ENCODE results near the gene FAM163A. TPM values are rescaled to one million over a fixed set of nuclear protein-coding genes. Genes with fewer than 3 reads are reported as not detected.

Gene FAM163A
- total and polyA plus RNA-seq, 9 of the 15 experiments (the other 6 are each of a cell fraction or from before 2014, with no cell fraction given): not detected

DNA sequence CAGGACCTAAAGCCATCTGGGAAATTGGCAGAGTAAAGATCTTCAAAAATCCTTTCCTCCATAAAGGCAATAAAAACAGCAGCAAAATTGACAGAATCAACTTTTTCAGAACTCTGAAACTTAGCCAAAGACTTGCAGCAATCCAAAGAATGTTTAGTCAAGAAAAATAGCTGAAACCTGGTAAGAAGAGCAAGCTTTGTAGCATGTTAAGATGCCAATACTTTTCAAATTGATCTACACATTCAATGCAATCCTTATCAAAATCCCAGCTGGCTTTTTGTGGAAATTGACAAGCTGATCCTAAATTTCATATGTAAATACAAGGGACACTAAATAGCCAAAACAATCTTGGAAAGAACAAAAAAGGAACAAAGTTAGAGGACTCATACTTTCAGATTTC, 23.8 kb upstream of the FAM163A start:
- in situ Hi-C loops (cut with MboI): loop anchor here (5.0 kb wide), 1 partner anchor 83 kb away; no protein-coding TSS in a partner anchor
- TF ChIP-seq RNF2 (IDR thresholded peaks at IDR 0.05): no peak
- TF ChIP-seq, protein P1, sequence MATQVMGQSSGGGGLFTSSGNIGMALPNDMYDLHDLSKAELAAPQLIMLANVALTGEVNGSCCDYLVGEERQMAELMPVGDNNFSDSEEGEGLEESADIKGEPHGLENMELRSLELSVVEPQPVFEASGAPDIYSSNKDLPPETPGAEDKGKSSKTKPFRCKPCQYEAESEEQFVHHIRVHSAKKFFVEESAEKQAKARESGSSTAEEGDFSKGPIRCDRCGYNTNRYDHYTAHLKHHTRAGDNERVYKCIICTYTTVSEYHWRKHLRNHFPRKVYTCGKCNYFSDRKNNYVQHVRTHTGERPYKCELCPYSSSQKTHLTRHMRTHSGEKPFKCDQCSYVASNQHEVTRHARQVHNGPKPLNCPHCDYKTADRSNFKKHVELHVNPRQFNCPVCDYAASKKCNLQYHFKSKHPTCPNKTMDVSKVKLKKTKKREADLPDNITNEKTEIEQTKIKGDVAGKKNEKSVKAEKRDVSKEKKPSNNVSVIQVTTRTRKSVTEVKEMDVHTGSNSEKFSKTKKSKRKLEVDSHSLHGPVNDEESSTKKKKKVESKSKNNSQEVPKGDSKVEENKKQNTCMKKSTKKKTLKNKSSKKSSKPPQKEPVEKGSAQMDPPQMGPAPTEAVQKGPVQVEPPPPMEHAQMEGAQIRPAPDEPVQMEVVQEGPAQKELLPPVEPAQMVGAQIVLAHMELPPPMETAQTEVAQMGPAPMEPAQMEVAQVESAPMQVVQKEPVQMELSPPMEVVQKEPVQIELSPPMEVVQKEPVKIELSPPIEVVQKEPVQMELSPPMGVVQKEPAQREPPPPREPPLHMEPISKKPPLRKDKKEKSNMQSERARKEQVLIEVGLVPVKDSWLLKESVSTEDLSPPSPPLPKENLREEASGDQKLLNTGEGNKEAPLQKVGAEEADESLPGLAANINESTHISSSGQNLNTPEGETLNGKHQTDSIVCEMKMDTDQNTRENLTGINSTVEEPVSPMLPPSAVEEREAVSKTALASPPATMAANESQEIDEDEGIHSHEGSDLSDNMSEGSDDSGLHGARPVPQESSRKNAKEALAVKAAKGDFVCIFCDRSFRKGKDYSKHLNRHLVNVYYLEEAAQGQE (IDR thresholded peaks at IDR 0.05; ENCODE audit: borderline replicate concordance): no peak
- TF ChIP-seq, protein P1 (CRISPR knock-in tag; IDR thresholded peaks at IDR 0.05; ENCODE audit: low read depth): no peak
- TF ChIP-seq, protein P2, sequence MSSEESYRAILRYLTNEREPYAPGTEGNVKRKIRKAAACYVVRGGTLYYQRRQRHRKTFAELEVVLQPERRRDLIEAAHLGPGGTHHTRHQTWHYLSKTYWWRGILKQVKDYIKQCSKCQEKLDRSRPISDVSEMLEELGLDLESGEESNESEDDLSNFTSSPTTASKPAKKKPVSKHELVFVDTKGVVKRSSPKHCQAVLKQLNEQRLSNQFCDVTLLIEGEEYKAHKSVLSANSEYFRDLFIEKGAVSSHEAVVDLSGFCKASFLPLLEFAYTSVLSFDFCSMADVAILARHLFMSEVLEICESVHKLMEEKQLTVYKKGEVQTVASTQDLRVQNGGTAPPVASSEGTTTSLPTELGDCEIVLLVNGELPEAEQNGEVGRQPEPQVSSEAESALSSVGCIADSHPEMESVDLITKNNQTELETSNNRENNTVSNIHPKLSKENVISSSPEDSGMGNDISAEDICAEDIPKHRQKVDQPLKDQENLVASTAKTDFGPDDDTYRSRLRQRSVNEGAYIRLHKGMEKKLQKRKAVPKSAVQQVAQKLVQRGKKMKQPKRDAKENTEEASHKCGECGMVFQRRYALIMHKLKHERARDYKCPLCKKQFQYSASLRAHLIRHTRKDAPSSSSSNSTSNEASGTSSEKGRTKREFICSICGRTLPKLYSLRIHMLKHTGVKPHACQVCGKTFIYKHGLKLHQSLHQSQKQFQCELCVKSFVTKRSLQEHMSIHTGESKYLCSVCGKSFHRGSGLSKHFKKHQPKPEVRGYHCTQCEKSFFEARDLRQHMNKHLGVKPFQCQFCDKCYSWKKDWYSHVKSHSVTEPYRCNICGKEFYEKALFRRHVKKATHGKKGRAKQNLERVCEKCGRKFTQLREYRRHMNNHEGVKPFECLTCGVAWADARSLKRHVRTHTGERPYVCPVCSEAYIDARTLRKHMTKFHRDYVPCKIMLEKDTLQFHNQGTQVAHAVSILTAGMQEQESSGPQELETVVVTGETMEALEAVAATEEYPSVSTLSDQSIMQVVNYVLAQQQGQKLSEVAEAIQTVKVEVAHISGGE (CRISPR knock-in tag; IDR thresholded peaks at IDR 0.05): no peak
- no peak for TF ChIP-seq ZFP1 (CRISPR knock-in tag; IDR thresholded peaks at IDR 0.05)
- no peak for TF ChIP-seq KDM1A (IDR thresholded peaks at IDR 0.05)
- TF ChIP-seq, protein P3, sequence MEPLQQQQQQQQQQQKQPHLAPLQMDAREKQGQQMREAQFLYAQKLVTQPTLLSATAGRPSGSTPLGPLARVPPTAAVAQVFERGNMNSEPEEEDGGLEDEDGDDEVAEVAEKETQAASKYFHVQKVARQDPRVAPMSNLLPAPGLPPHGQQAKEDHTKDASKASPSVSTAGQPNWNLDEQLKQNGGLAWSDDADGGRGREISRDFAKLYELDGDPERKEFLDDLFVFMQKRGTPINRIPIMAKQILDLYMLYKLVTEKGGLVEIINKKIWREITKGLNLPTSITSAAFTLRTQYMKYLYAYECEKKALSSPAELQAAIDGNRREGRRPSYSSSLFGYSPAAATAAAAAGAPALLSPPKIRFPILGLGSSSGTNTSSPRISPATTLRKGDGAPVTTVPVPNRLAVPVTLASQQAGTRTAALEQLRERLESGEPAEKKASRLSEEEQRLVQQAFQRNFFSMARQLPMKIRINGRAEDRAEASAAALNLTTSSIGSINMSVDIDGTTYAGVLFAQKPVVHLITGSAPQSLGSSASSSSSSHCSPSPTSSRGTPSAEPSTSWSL (CRISPR knock-in tag; IDR thresholded peaks at IDR 0.05; ENCODE audit: borderline replicate concordance): no peak
- no peak for TF ChIP-seq ZNF778 (CRISPR knock-in tag; IDR thresholded peaks at IDR 0.05)
- TF ChIP-seq ZNF175 (CRISPR knock-in tag; IDR thresholded peaks at IDR 0.05; ENCODE audit: low read depth): no peak

More for the DNA sequence above, 23.8 kb upstream of the FAM163A start:
- H3K4me2 ChIP-seq (ENCODE audit: insufficient read depth, low read length): no peak overlapping the region
- FAIRE-seq (no peak), DNase-seq (ENCODE audit: extremely low read depth in 1 of 4, low spot score in 3 of 4) (no peak), ATAC-seq (no peak)
- intact Hi-C loops (cut with micrococcal nuclease): no loop called here
- H3K27me3 ChIP-seq (ENCODE audit: control insufficient read depth in 2 of 2, insufficient read depth in 2 of 2, low read length in 2 of 2): no peaks in the 10 kb centered on the region
- BruUV-seq (replicated peaks): no TSS peak
- H3K4me1 ChIP-seq (replicated peaks in 1 of 2; ENCODE audit: control insufficient read depth in 2 of 2, insufficient read depth in 2 of 2, low read length in 2 of 2): no peaks in the 10 kb centered on the region
- POLR2A ChIA-PET: interaction anchor here (0.7 to 1.5 kb wide), 2 partner anchors 9 to 1365 kb away, joined by 3 to 6 read pairs; no protein-coding TSS in a partner anchor
- no peak overlapping the region for H2AFZ ChIP-seq (ENCODE audit: low read depth, low read length)
- CTCF ChIA-PET (ENCODE audit: low intra/inter-chr PET ratio): no interaction called here
- no peak overlapping the region for H3K27ac ChIP-seq (ENCODE audit: extremely low read depth, low read depth, low read length)
- H3K9ac ChIP-seq (ENCODE audit: insufficient read depth in 1 of 2, low read depth in 2 of 2, low read length in 2 of 2): no peak overlapping the region
- H3K4me3 ChIP-seq: no peak overlapping the region
- H4K20me1 ChIP-seq (replicated peaks; ENCODE audit: control insufficient read depth, insufficient read depth, low read length): no peaks in the 10 kb centered on the region
- H3K9me3 ChIP-seq (replicated peaks; ENCODE audit: control insufficient read depth, insufficient read depth, low read depth, low read length): no peaks in the 10 kb centered on the region
- no peaks in the 10 kb centered on the region for H3K79me2 ChIP-seq (ENCODE audit: control insufficient read depth, insufficient read depth, low read length)
- H3K36me3 ChIP-seq (ENCODE audit: control insufficient read depth, insufficient read depth, low read length): no peaks in the 10 kb centered on the region
- H3K9me1 ChIP-seq (ENCODE audit: control insufficient read depth, insufficient read depth, low read length): no peaks in the 10 kb centered on the region
